ENCODE data around the gene IL22RA1.
A peak's percentile ranks its signal among the peaks of the same experiment; 100 is the strongest.

Gene IL22RA1

GRCh38 chr1:24157918-24158481 lies 15.1 kb upstream of the IL22RA1 start:
- TF ChIP-seq, protein P1, sequence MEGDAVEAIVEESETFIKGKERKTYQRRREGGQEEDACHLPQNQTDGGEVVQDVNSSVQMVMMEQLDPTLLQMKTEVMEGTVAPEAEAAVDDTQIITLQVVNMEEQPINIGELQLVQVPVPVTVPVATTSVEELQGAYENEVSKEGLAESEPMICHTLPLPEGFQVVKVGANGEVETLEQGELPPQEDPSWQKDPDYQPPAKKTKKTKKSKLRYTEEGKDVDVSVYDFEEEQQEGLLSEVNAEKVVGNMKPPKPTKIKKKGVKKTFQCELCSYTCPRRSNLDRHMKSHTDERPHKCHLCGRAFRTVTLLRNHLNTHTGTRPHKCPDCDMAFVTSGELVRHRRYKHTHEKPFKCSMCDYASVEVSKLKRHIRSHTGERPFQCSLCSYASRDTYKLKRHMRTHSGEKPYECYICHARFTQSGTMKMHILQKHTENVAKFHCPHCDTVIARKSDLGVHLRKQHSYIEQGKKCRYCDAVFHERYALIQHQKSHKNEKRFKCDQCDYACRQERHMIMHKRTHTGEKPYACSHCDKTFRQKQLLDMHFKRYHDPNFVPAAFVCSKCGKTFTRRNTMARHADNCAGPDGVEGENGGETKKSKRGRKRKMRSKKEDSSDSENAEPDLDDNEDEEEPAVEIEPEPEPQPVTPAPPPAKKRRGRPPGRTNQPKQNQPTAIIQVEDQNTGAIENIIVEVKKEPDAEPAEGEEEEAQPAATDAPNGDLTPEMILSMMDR (IDR thresholded peaks at IDR 0.05; ENCODE audit: low read depth, low read length), result peak; percentile 40
- H3K4me3 ChIP-seq (ENCODE audit: low read depth, low read length), result no peak overlapping the region
- in situ Hi-C loops (cut with HindIII; ENCODE audit: low sequenced_read_pairs), result no loop called here
- no peak for DNase-seq (ENCODE audit: low read depth, low spot score)

DNA sequence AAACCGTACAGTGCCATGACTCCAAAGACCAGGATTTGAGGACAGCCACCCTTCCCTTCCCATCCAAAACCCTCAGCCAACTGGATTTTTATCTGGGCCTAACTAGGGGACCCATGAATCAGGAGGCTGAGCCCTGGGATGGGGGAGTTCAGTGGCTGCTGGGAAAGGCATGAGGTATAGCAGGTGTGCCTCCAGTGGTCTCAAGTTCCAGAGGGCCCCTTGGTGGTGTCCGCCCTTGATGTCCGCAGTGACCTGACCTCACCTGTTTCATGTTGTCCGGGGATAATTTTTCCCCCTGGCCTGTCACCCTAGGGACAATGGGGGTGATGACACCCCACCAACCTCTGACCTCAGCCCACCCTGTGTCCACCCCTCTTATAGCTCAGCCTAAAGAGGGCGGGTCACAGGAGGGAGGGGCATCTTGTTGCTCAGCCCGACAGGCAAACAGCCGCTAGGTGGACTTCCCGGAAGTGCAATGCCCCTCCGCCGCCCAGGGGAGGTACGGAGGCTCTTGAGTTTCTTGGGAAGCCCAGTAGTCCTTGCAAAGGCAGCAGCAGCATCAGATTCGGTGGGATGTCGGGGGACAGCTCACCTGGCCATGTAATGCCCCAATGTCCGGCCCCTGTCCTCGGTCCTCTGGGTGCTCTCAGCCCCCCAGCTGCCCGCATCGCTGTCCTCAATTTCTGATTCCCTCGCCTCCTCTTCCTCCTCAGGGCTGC lies 13.8 kb upstream of the IL22RA1 start:
- in situ Hi-C loops (cut with HindIII; ENCODE audit: low sequenced_read_pairs), result no loop called here
- no peak for DNase-seq (ENCODE audit: low read depth, low spot score)
- TF ChIP-seq, protein P1 (IDR thresholded peaks at IDR 0.05; ENCODE audit: low read depth, low read length), result no peak

DNA sequence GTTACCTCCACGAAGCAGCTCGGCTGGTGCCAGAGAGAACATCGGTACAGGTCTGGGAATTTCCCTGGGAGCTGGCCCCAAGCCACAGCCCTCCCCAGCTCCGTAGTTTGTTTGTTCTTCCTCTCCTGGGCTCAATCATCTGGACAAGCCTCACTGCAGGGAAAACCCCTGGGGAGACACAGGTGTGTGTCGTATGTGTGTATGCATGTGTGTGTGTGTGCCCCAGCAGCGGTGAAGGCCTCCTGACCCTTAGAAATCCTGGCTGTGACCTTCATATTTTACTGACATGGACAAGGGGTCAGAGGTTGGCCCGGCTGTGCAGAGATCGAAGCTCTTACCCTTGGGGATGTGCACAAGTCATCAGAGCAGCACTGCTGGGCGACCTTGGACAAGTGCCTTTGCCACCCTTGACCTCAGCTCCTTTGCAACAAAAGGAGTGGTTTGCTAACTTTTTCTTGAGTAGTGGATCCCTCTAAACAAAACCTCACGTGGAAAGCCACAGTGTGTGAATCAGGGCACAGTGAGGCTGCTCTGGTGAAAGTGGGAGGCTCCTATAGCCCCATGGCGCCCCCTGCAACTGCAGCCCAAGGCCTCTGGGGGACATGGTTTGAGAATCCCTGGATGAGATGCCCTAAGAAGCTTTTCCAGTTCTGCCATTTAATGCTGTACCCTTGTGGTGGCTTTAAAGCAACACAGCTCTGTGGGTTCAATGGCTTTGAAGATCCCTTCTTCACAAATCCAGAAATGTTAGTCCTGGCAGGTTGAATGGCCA lies 12.3 kb upstream of the IL22RA1 start:
- no peak for DNase-seq (ENCODE audit: low read depth, low spot score)
- in situ Hi-C loops (cut with HindIII; ENCODE audit: low sequenced_read_pairs), result no loop called here
- TF ChIP-seq, protein P1 (IDR thresholded peaks at IDR 0.05; ENCODE audit: low read depth, low read length), result peak; percentile 19
- no peak overlapping the region for H3K4me3 ChIP-seq (ENCODE audit: low read depth, low read length)

More for the DNA sequence above, 13.8 kb upstream of the IL22RA1 start:
- H3K4me3 ChIP-seq (ENCODE audit: low read depth, low read length), result no peak overlapping the region

DNA sequence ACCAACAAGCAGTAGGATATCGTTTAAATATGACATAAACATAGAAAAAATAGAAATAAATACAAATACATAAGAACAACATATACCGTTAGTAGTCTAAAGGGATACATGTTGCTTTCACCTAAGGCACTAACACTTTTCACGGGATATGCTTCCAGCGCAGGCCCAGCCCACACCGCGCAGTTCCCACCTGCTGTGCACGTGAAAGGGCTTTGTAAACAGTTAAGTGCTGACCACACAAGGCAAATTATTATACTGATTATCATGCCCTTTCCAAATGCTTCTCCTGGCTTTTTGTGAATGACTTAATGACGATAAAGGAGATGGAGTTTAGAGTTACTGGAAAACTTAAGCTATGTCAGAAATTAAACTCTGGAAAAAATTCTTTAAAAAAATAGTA lies 11.3 kb upstream of the IL22RA1 start:
- in situ Hi-C loops (cut with HindIII; ENCODE audit: low sequenced_read_pairs), result no loop called here
- no peak for DNase-seq (ENCODE audit: low read depth, low spot score)
- TF ChIP-seq, protein P1 (IDR thresholded peaks at IDR 0.05; ENCODE audit: low read depth, low read length), result no peak
- H3K4me3 ChIP-seq (ENCODE audit: low read depth, low read length), result no peak overlapping the region

DNA sequence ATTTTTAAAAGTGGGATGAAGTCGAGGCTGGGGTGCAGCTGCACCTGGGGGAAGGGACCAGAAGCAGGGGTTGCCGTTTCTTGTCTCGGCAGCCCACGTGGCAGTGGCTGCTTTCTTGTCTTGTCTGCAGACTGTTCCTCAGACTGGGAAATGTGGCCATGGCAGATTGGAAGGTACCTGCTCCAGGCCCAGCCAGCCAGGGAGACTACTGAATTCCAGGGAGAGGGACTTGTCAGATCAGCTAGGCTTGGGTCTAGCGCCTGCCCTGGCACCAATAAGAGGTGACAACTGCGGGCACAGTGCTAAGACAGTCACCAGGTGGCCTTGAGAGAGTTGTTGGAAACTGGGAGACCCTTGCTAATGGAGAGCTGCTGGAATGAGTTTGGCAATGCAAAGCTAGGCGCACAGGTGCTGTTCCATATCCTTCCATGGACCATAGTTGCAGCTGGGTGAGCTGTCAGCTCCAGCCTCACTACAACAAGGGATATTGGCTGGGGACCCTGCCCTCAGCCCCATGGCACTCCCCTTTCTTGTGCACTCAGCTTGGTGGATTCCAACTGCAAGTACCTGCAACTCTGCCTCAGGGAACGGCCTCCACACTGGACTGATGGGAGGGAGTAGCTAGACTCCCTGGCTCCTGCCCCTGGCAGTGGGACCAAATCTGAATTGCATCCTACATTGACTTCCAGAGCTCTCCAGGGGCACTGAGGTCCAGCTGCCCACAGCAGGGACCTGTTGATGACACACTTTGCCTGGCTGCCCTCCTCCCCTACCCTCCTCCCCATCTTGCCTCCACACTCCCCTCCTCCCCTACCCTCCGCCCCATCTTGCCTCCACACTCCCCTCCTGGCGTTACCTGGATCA lies 9.9 kb upstream of the IL22RA1 start:
- H3K4me3 ChIP-seq (ENCODE audit: low read depth, low read length), result no peak overlapping the region
- in situ Hi-C loops (cut with HindIII; ENCODE audit: low sequenced_read_pairs), result no loop called here
- DNase-seq (ENCODE audit: low read depth, low spot score), result no peak
- TF ChIP-seq, protein P1 (IDR thresholded peaks at IDR 0.05; ENCODE audit: low read depth, low read length), result no peak

DNA sequence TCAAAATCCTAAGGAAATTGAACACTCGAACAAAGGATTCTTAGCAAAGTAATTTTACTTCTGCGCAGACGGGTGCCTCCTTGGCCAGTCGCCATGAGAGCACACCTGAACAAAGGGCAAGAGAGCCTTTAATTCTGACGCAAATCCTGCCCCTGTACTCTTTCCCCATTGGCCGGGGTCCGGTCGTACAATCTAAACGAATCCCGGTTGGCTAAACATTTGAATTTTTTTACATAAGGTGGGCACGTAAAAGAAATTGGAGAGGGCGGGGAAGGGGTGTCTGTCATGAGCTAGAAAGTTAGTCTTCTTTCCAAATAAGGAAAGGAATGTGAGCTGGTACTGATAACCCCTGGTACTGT lies 8.2 kb upstream of the IL22RA1 start:
- TF ChIP-seq, protein P1 (IDR thresholded peaks at IDR 0.05; ENCODE audit: low read depth, low read length), result no peak
- H3K4me3 ChIP-seq (ENCODE audit: low read depth, low read length), result no peak overlapping the region
- in situ Hi-C loops (cut with HindIII; ENCODE audit: low sequenced_read_pairs), result no loop called here
- DNase-seq (ENCODE audit: low read depth, low spot score), result no peak

Measured in astrocyte of the spinal cord (primary cell).